IMR-90 (cell line): ENCODE results near the gene TCF7L1. TPM values are rescaled to one million over a fixed set of nuclear protein-coding genes. Genes with fewer than 3 reads are reported as not detected.

Experiments
- ATAC-seq: fragments of 200-7000 bp; cut with Tn5 transposase; 2 replicates; pipeline ENCODE4 v1.9.1; 2020; ENCODE audit warnings: low read depth, mild to moderate bottlenecking, moderate library complexity
- BruUV-seq: library from RNA; stranded (reverse); fragments of 400-500 nt; replicated peaks from 2 replicates; lab custom pipeline; 2021; lab: Mats Ljungman, UMichigan
- CTCF ChIA-PET: fragments of 300-600 bp; formaldehyde crosslinking; extraction: SDS; loops from one replicate; lab custom pipeline; 2021; ENCODE audit warnings: antibody characterized with exemption; lab: Yijun Ruan, JAX
- POLR2A ChIA-PET: fragments of 300-600 bp; sonication (Branson Sonifier 250); formaldehyde crosslinking; loops from one replicate; lab custom pipeline; 2022; ENCODE audit warnings: antibody characterized with exemption; ENCODE audit not compliant: unreplicated experiment; lab: Charles Lee
- DNase-seq: peaks from one replicate; pipeline ENCODE4 v3.0.0; 2013
- H2AFZ ChIP-seq: replicated peaks from 2 replicates; pipeline ENCODE3; 2013; ENCODE audit warnings: low read length, mild to moderate bottlenecking; ENCODE audit not compliant: poor library complexity
- H2AK5ac ChIP-seq: 2 replicates; pipeline ENCODE4 v1.6.1; 2013; ENCODE audit warnings: low read depth, low read length, inconsistent platforms
- H2AK9ac ChIP-seq: replicated peaks from 2 replicates; pipeline ENCODE3; 2013; ENCODE audit warnings: mild to moderate bottlenecking, low read depth, low read length, moderate library complexity; ENCODE audit not compliant: poor library complexity
- H2BK120ac ChIP-seq: 2 replicates; pipeline ENCODE4 v1.6.1; 2013; ENCODE audit warnings: low read depth, low read length, inconsistent platforms
- H2BK15ac ChIP-seq: 3 replicates; pipeline ENCODE4 v1.6.1; 2013; ENCODE audit warnings: low read depth, low read length, inconsistent platforms
- H2BK20ac ChIP-seq: 2 replicates; pipeline ENCODE4 v1.6.1; 2013; ENCODE audit warnings: low read depth, mild to moderate bottlenecking, inconsistent platforms, low read length, moderate library complexity
- H2BK5ac ChIP-seq: 2 replicates; pipeline ENCODE4 v1.6.1; 2013; ENCODE audit warnings: mild to moderate bottlenecking, low read depth, low read length, inconsistent platforms; ENCODE audit not compliant: poor library complexity, severe bottlenecking
- H3K14ac ChIP-seq: replicated peaks from 2 replicates; pipeline ENCODE4 v1.6.1; 2013; ENCODE audit warnings: low read depth, low read length, inconsistent platforms
- H3K18ac ChIP-seq: 2 replicates; pipeline ENCODE4 v1.6.1; 2013; ENCODE audit warnings: low read depth, low read length, control low read depth
- H3K23ac ChIP-seq: 2 replicates; pipeline ENCODE4 v1.6.1; 2013; ENCODE audit warnings: low read depth, low read length, inconsistent platforms
- H3K27ac ChIP-seq: 2 replicates; pipeline ENCODE4 v1.5.1; 2013; ENCODE audit warnings: mild to moderate bottlenecking, control low read depth, low read length; ENCODE audit not compliant: insufficient read depth
- H3K27me3 ChIP-seq: 2 replicates; pipeline ENCODE4 v1.6.1; 2013; ENCODE audit warnings: low read length; ENCODE audit not compliant: control insufficient read depth, insufficient read depth
- H3K36me3 ChIP-seq: 2 replicates; pipeline ENCODE4 v1.6.1; 2013; ENCODE audit warnings: low read length, mixed read lengths; ENCODE audit not compliant: control insufficient read depth, insufficient read depth
- H3K4ac ChIP-seq: 2 replicates; pipeline ENCODE4 v1.6.1; 2013; ENCODE audit warnings: low read depth, low read length, inconsistent platforms
- H3K4me1 ChIP-seq: 2 replicates; pipeline ENCODE4 v1.6.1; 2013; ENCODE audit warnings: low read length, mixed read lengths; ENCODE audit not compliant: control insufficient read depth, insufficient read depth
- H3K4me2 ChIP-seq: 2 replicates; pipeline ENCODE4 v1.6.1; 2013; ENCODE audit warnings: low read depth, mild to moderate bottlenecking, control low read depth, low read length, moderate library complexity
- H3K4me3 ChIP-seq: 2 replicates; pipeline ENCODE4 v1.5.1; 2013; ENCODE audit warnings: low read depth, mild to moderate bottlenecking, control low read depth, low read length, moderate library complexity; ENCODE audit not compliant: insufficient read depth
- H3K56ac ChIP-seq: 2 replicates; pipeline ENCODE4 v1.6.1; 2013; ENCODE audit warnings: low read length, inconsistent platforms; ENCODE audit not compliant: insufficient read depth; ENCODE audit errors: extremely low read depth
- H3K79me1 ChIP-seq, 2 experiments: 2 replicates each; pipeline ENCODE4 v1.6.1; 2013; ENCODE audit warnings: low read length in 2 of 2, inconsistent platforms in 1 of 2, low read depth in 1 of 2
- H3K9ac ChIP-seq: 2 replicates; pipeline ENCODE4 v1.6.1; 2013; ENCODE audit warnings: low read depth, low read length, control low read depth
- H3K9me1 ChIP-seq: 2 replicates; pipeline ENCODE4 v1.6.1; 2013; ENCODE audit warnings: low read length, inconsistent platforms; ENCODE audit not compliant: insufficient read depth
- H3K9me3 ChIP-seq: 2 replicates; pipeline ENCODE4 v1.6.1; 2013; ENCODE audit warnings: low read length; ENCODE audit not compliant: control insufficient read depth, insufficient read depth
- H4K20me1 ChIP-seq: 2 replicates; pipeline ENCODE4 v1.6.1; 2013; ENCODE audit warnings: low read length, inconsistent platforms; ENCODE audit not compliant: insufficient read depth
- H4K5ac ChIP-seq: 2 replicates; pipeline ENCODE4 v1.6.1; 2013; ENCODE audit warnings: mild to moderate bottlenecking, low read depth, low read length, control low read depth
- H4K8ac ChIP-seq, 2 experiments: 2 replicates each; pipeline ENCODE4 v1.6.1; 2013; ENCODE audit warnings: low read depth in 2 of 2, low read length in 2 of 2, control low read depth in 1 of 2, inconsistent platforms in 1 of 2
- H4K91ac ChIP-seq: 2 replicates; pipeline ENCODE4 v1.6.1; 2013; ENCODE audit warnings: low read depth, low read length, inconsistent platforms; ENCODE audit not compliant: insufficient read depth
- BHLHE40 ChIP-seq: fragments of 150-350 bp; IDR thresholded peaks from 2 replicates; pipeline ENCODE4 v1.6.1; 2016; ENCODE audit warnings: mild to moderate bottlenecking, low read depth, low read length
- CEBPB ChIP-seq: IDR thresholded peaks from 2 replicates; pipeline ENCODE4 v1.6.1; 2012; ENCODE audit warnings: low read depth, low read length, improper control_type of control experiment
- CHD1 ChIP-seq: IDR thresholded peaks from 2 replicates; pipeline ENCODE4 v1.6.1; 2012; ENCODE audit warnings: low read depth, low read length, improper control_type of control experiment
- CTCF ChIP-seq: conservative IDR thresholded peaks from 2 replicates; pipeline ENCODE4 v1.5.1; 2012; ENCODE audit warnings: mild to moderate bottlenecking, low read depth, low read length, improper control_type of control experiment
- ELK1 ChIP-seq: fragments of 150-350 bp; IDR thresholded peaks from 2 replicates; pipeline ENCODE4 v1.6.1; 2016; ENCODE audit warnings: low read depth, mild to moderate bottlenecking, low read length, moderate library complexity, borderline replicate concordance
- FOS ChIP-seq: fragments of 150-350 bp; IDR thresholded peaks from 2 replicates; pipeline ENCODE4 v1.6.1; 2016; ENCODE audit warnings: low read depth, low read length
- MAFK ChIP-seq: IDR thresholded peaks from 2 replicates; pipeline ENCODE4 v1.6.1; 2012; ENCODE audit warnings: low read depth, low read length, improper control_type of control experiment
- MAZ ChIP-seq: IDR thresholded peaks from 2 replicates; pipeline ENCODE4 v1.6.1; 2012; ENCODE audit warnings: low read depth, mild to moderate bottlenecking, low read length, improper control_type of control experiment, moderate library complexity, borderline replicate concordance
- MXI1 ChIP-seq: IDR thresholded peaks from 2 replicates; pipeline ENCODE4 v1.6.1; 2012; ENCODE audit warnings: low read depth, mild to moderate bottlenecking, low read length, moderate library complexity, borderline replicate concordance
- NFE2L2 ChIP-seq: fragments of 150-350 bp; IDR thresholded peaks from 2 replicates; pipeline ENCODE4 v1.6.1; 2016; ENCODE audit warnings: low read depth, mild to moderate bottlenecking, low read length
- POLR2A ChIP-seq: IDR thresholded peaks from 2 replicates; pipeline ENCODE4 v1.6.1; 2012; ENCODE audit warnings: mild to moderate bottlenecking, low read depth, low read length
- RAD21 ChIP-seq: IDR thresholded peaks from 2 replicates; pipeline ENCODE4 v1.6.1; 2012; ENCODE audit warnings: low read length, improper control_type of control experiment
- RCOR1 ChIP-seq: IDR thresholded peaks from 2 replicates; pipeline ENCODE4 v1.6.1; 2012; ENCODE audit warnings: mild to moderate bottlenecking, low read length, improper control_type of control experiment; ENCODE audit not compliant: insufficient replicate concordance
- RFX5 ChIP-seq: IDR thresholded peaks from 2 replicates; pipeline ENCODE4 v1.8.0; 2012; ENCODE audit warnings: low read depth, mild to moderate bottlenecking, low read length, moderate library complexity
- SMC3 ChIP-seq: fragments of 150-350 bp; IDR thresholded peaks from 2 replicates; pipeline ENCODE4 v1.6.1; 2016; ENCODE audit warnings: low read depth, mild to moderate bottlenecking, antibody characterized with exemption, low read length, moderate library complexity
- USF2 ChIP-seq: fragments of 150-350 bp; IDR thresholded peaks from 2 replicates; pipeline ENCODE4 v1.6.1; 2017; ENCODE audit warnings: mild to moderate bottlenecking, antibody characterized with exemption, low read length, low read depth
- WGBS, 2 experiments: methylation state at CpG; one replicate each; pipeline versions ENCODE4 v1.1.5 to v1.1.7; 2013; ENCODE audit warnings: missing lambda C conversion rate in 2 of 2; ENCODE audit not compliant: insufficient read length in 1 of 2; ENCODE audit errors: extremely low coverage in 2 of 2; 5-methylcytosine and 5-hydroxymethylcytosine counted together
- dilution Hi-C: fragments of 300-500 bp; cut with HindIII; formaldehyde crosslinking; loops from one replicate; pipeline ENCODE4 v1.14.3; 2018; ENCODE audit warnings: low sequenced_read_pairs; ENCODE audit not compliant: unreplicated experiment
- in situ Hi-C: fragments of 300-500 bp; cut with MboI; formaldehyde crosslinking; loops from 3 replicates; pipeline ENCODE4 v1.14.3; 2019; ENCODE audit warnings: low sequenced_read_pairs, inconsistent platforms, mixed read lengths
- intact Hi-C: fragments of 100-400 bp; cut with micrococcal nuclease; formaldehyde crosslinking; loops from 2 replicates; pipeline ENCODE4 v1.10.0; 2022
- polyA plus RNA-seq, 3 experiments: library from polyadenylated mRNA; depleted of rRNA; stranded (reverse); fragments of >200 nt; gene quantifications; 2 replicates each; pipeline ENCODE4 v1.2.3, GENCODE V29; 2012; ENCODE audit warnings: low replicate concordance in 1 of 3
- total RNA-seq: library from RNA; depleted of rRNA; stranded (reverse); fragments of >200 nt; gene quantifications from 2 replicates; pipeline ENCODE4 v1.2.3, GENCODE V29; 2012

Gene TCF7L1
- total and polyA plus RNA-seq, 2 of the 4 experiments (the other 2 are of a cell fraction) = 0.72 to 11.1 TPM

GRCh38 chr2:85240055-85240454 is 106.9 kb downstream of the TCF7L1 start:
- ATAC-seq (no peak), DNase-seq (no peak)
- Histone ChIP-seq H3K18ac (no peak overlapping the region), H2BK20ac (no peak overlapping the region), H3K4me2 (no peak overlapping the region), H2BK120ac (no peak overlapping the region), H3K4me3 (no peak overlapping the region), H4K5ac (no peak overlapping the region), H3K79me1 (peaks cover 28 to 65% of the 10 kb centered on the region in 2 experiments), H4K20me1 (peaks cover 21% of the 10 kb centered on the region), H3K4ac (no peak overlapping the region), H2AK9ac (no peak overlapping the region), H3K23ac (no peak overlapping the region), H3K36me3 (no peaks in the 10 kb centered on the region; the same call in 1 of the 2 replicates), H3K9me3 (no peaks in the 10 kb centered on the region), H3K27ac (no peak overlapping the region), H2AK5ac (no peak overlapping the region), H3K4me1 (no peaks in the 10 kb centered on the region; the same call in 1 of the 2 replicates), H2BK15ac (no peak overlapping the region), H3K27me3 (no peaks in the 10 kb centered on the region), H3K9me1 (peaks cover 10% of the 10 kb centered on the region; the same call in 1 of the 2 replicates), H3K9ac (no peak overlapping the region), H2AFZ (no peak overlapping the region), H2BK5ac (no peak overlapping the region), H4K91ac (no peak overlapping the region), H3K14ac (no peak overlapping the region), H4K8ac (no peak overlapping the region), H3K56ac (no peak overlapping the region)
- intact Hi-C loops = no loop called here
- TF ChIP-seq RAD21 = no peak
- no peak for TF ChIP-seq CHD1
- no peak for TF ChIP-seq RFX5
- TF ChIP-seq RCOR1 = no peak
- TF ChIP-seq NFE2L2 = no peak
- no peak for TF ChIP-seq MXI1
- TF ChIP-seq MAZ = no peak
- no peak for TF ChIP-seq BHLHE40
- TF ChIP-seq POLR2A = no peak
- no peak for TF ChIP-seq SMC3
- TF ChIP-seq MAFK = no peak
- no peak for TF ChIP-seq USF2
- no peak for TF ChIP-seq CTCF
- TF ChIP-seq FOS = no peak
- TF ChIP-seq ELK1 = no peak
- no peak for TF ChIP-seq CEBPB
- BruUV-seq = no TSS peak
- dilution Hi-C loops = no loop called here
- in situ Hi-C loops = no loop called here
- CTCF ChIA-PET = interaction anchor here (0.6 to 1.6 kb wide), 3 partner anchors 9 to 22 kb away, joined by 3 to 5 read pairs (median 5); no protein-coding TSS in a partner anchor
- 100% methylated on average over 1 of the region's 8 CpGs; no CpG with 5 or more reads in 1 of the 2 experiments for WGBS, 2 experiments
- POLR2A ChIA-PET = no interaction called here
